Activated CD8-positive, alpha-beta T cell treated with anti-CD3 and anti-CD28 coated beads for 36 hours (primary cell): ENCODE results near the gene CECR2. TPM values are rescaled to one million over a fixed set of nuclear protein-coding genes. Genes with fewer than 3 reads are reported as not detected.

Experiments used
- ATAC-seq: fragments of 200-7000 bp; cut with Tn5 transposase; one replicate; pipeline ENCODE4 v1.10.0; 2021; ENCODE audit warnings: mild to moderate bottlenecking, moderate library complexity
- CTCF ChIA-PET: fragments of 350-600 bp; sonication (Branson Sonifier 250); formaldehyde crosslinking; loops from one replicate; lab custom pipeline; 2021; ENCODE audit warnings: antibody characterized with exemption; lab: Charles Lee
- POLR2A ChIA-PET: fragments of 350-600 bp; sonication (Branson Sonifier 250); formaldehyde crosslinking; loops from one replicate; lab custom pipeline; 2021; ENCODE audit warnings: antibody characterized with exemption; lab: Charles Lee
- DNase-seq: peaks from one replicate; pipeline ENCODE4 v3.0.0-alpha.2; 2020
- H3K27ac Mint-ChIP-seq: one replicate; pipeline ENCODE4 v1.8.0; 2021; ENCODE audit warnings: mild to moderate bottlenecking, mixed read lengths
- H3K27me3 Mint-ChIP-seq: one replicate; pipeline ENCODE4 v1.8.0; 2021; ENCODE audit warnings: mixed read lengths
- H3K36me3 Mint-ChIP-seq: one replicate; pipeline ENCODE4 v1.8.0; 2021; ENCODE audit warnings: low read depth, mixed read lengths
- H3K4me1 Mint-ChIP-seq: one replicate; pipeline ENCODE4 v1.8.0; 2021; ENCODE audit warnings: low read depth, mixed read lengths
- H3K4me3 Mint-ChIP-seq: one replicate; pipeline ENCODE4 v1.8.0; 2021; ENCODE audit warnings: mild to moderate bottlenecking, moderate library complexity, mixed read lengths
- H3K9me3 Mint-ChIP-seq: one replicate; pipeline ENCODE4 v1.8.0; 2021; ENCODE audit warnings: mixed read lengths
- intact Hi-C: fragments of 100-400 bp; cut with micrococcal nuclease; formaldehyde crosslinking; loops from one replicate; pipeline ENCODE4 v1.10.0; 2022
- total RNA-seq, 2 experiments: library from RNA; stranded (reverse); gene quantifications; one replicate each; pipeline ENCODE4 v1.2.3, GENCODE V29; 2021
- TF ChIP-seq, protein P1 (sequence below): fragments of 200-600 bp; IDR thresholded peaks from one replicate; pipeline ENCODE4 v1.8.0; 2022; ENCODE audit warnings: antibody characterized with exemption, mild to moderate bottlenecking

Gene CECR2
- total RNA-seq, 2 experiments from 2014 or later: 0.11 to 0.16 TPM

DNA sequence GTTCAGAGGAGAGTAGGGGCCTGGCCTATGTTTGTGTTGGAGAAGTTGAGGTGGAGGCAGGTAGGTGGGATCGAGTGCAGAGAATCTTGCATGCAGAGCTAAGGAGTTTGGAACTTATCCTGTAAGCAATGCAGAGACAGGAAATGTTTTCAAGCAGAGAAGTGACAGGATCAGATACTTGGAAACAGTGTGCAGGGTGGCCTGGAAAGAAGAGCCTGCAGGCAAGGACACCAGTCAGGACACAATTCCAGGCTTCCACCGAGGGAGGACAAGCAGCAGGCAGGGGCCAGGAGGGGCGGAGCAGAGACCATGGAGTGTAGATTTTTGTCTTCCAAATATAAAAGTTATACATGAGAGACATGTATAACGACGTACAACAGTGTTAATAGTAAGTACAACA is 26.9 kb upstream of the CECR2 start:
- Mint-ChIP-seq H3K27me3 (peaks cover 4% of the 10 kb centered on the region), H3K4me1 (no peaks in the 10 kb centered on the region), H3K36me3 (no peaks in the 10 kb centered on the region), H3K9me3 (no peaks in the 10 kb centered on the region), H3K4me3 (no peak overlapping the region), H3K27ac (no peak overlapping the region)
- ChIA-PET CTCF (no interaction called here), POLR2A (no interaction called here)
- intact Hi-C loops: no loop called here
- ATAC-seq (no peak), DNase-seq (no peak)
- TF ChIP-seq, protein P1, sequence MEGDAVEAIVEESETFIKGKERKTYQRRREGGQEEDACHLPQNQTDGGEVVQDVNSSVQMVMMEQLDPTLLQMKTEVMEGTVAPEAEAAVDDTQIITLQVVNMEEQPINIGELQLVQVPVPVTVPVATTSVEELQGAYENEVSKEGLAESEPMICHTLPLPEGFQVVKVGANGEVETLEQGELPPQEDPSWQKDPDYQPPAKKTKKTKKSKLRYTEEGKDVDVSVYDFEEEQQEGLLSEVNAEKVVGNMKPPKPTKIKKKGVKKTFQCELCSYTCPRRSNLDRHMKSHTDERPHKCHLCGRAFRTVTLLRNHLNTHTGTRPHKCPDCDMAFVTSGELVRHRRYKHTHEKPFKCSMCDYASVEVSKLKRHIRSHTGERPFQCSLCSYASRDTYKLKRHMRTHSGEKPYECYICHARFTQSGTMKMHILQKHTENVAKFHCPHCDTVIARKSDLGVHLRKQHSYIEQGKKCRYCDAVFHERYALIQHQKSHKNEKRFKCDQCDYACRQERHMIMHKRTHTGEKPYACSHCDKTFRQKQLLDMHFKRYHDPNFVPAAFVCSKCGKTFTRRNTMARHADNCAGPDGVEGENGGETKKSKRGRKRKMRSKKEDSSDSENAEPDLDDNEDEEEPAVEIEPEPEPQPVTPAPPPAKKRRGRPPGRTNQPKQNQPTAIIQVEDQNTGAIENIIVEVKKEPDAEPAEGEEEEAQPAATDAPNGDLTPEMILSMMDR: no peak

DNA sequence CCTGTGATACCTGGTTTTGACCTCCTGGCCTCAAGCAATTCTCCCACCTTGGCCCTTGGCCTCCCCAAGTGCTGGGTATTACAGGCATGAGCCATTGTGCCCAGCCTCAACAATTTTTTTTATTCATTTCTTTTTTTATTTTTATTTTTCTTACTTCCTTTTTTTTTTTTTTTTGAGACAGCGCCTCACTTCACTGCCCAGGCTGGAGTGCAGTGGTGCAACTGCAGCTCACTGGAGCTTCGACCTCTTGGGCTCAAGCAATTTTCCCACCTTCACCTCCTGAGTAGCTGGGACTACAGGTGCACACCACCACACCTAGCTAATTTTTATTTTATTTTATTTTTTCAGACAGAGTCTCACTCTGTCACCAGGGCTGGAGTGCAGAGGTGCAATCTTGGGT is 25.5 kb upstream of the CECR2 start:
- Mint-ChIP-seq H3K36me3 (no peaks in the 10 kb centered on the region), H3K4me3 (no peak overlapping the region), H3K27ac (no peak overlapping the region), H3K27me3 (peaks cover 4% of the 10 kb centered on the region), H3K4me1 (no peaks in the 10 kb centered on the region), H3K9me3 (no peaks in the 10 kb centered on the region)
- intact Hi-C loops: no loop called here
- TF ChIP-seq, protein P1: no peak
- ChIA-PET POLR2A (no interaction called here), CTCF (no interaction called here)
- DNase-seq (no peak), ATAC-seq (no peak)

DNA sequence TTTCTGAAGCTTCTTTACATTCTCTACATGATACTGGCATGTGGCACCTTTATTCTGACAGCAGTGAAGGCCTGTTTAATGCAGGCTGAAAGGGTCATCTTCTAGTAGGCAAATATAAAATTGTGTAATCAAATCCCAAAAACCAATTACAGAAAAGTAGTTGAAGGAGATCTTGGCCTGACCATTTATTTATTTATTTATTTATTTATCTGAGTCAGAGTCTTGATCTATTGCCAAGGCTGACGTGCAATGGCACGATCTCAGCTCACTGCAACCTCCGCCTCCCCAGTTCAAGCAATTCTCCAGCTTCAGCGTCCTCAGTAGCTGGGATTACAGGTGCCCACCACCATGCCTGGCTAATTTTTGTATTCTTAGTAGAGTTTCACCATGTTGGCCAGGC is 22.7 kb upstream of the CECR2 start:
- Mint-ChIP-seq H3K4me3 (no peak overlapping the region), H3K9me3 (no peaks in the 10 kb centered on the region), H3K27me3 (no peaks in the 10 kb centered on the region), H3K36me3 (no peaks in the 10 kb centered on the region), H3K27ac (no peak overlapping the region), H3K4me1 (no peaks in the 10 kb centered on the region)
- ChIA-PET CTCF (no interaction called here), POLR2A (interaction anchor here (1.2 kb wide), 1 partner anchor 126 kb away, joined by 3 read pairs; no protein-coding TSS in a partner anchor)
- DNase-seq (no peak), ATAC-seq (no peak)
- TF ChIP-seq, protein P1: no peak
- intact Hi-C loops: no loop called here

DNA sequence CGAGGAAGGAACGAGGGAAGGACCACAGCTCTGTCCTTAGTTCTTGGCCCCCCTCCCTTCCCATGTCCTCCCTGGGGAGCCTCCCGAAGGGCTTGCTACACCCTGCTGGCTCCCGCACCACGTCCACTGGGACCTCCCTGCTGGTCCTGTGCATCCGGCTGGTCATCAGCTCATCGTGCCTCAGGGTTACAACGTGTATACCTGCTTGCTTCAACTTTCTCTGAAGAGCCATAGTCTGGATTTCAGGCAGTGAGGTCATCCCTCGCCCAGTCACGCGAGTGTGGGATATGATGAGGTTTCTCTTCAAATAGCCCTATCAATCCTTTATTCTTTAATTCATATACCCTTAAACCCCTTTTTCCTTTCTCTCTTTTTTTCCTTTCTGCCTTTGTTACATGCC is 21.5 kb upstream of the CECR2 start:
- ATAC-seq (no peak), DNase-seq (no peak)
- POLR2A ChIA-PET: interaction anchor here (1.2 kb wide), 1 partner anchor 9 kb away, joined by 5 read pairs; no protein-coding TSS in a partner anchor
- H3K4me3 Mint-ChIP-seq: no peak overlapping the region
- no peaks in the 10 kb centered on the region for H3K36me3 Mint-ChIP-seq
- CTCF ChIA-PET: interaction anchor here (1.2 kb wide), 1 partner anchor 10 kb away, joined by 3 read pairs; no protein-coding TSS in a partner anchor
- H3K27ac Mint-ChIP-seq: no peak overlapping the region
- H3K9me3 Mint-ChIP-seq: no peaks in the 10 kb centered on the region
- no peaks in the 10 kb centered on the region for H3K4me1 Mint-ChIP-seq
- H3K27me3 Mint-ChIP-seq: no peaks in the 10 kb centered on the region
- intact Hi-C loops: no loop called here
- TF ChIP-seq, protein P1: no peak

DNA sequence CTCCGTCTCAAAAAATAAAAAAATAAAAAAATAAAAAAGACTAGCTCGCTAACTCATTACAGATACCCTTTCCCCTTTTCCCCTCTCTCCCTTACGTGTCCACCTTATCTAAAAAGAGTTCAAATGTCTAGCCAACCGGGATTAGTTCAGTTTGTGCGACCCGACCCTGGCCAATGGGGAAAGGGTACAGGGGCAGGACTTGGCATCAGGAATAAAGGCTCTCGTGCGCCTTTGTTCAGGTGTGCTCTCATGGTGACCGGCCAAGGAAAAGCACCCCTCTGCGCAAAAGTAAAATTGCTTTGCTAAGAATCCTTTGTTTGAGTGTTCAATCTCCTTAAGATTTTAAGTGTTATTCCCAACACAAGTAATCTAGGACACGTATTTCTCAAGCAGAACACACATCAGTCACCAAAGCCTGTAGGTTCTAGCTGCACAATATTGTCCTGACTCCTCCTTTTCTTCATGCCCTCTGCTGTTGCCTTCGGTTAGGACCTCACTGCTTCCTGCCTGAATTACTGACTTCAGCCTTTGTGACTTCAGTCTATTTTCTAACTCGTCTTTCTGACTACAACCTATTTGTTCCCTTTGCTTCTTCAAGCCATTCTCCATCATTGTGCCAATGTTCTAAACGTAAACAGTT is 20.7 kb upstream of the CECR2 start:
- no peak overlapping the region for H3K27ac Mint-ChIP-seq
- H3K4me3 Mint-ChIP-seq: no peak overlapping the region
- TF ChIP-seq, protein P1: no peak
- H3K9me3 Mint-ChIP-seq: no peaks in the 10 kb centered on the region
- no peaks in the 10 kb centered on the region for H3K27me3 Mint-ChIP-seq
- ChIA-PET POLR2A (no interaction called here), CTCF (interaction anchor here (1.2 to 1.4 kb wide), 2 partner anchors 9 to 177 kb away, joined by 3 read pairs; no protein-coding TSS in a partner anchor)
- no peaks in the 10 kb centered on the region for H3K4me1 Mint-ChIP-seq
- H3K36me3 Mint-ChIP-seq: no peaks in the 10 kb centered on the region
- intact Hi-C loops: no loop called here
- DNase-seq (no peak), ATAC-seq (no peak)
